ENCODE data around the gene M1AP.

DNA sequence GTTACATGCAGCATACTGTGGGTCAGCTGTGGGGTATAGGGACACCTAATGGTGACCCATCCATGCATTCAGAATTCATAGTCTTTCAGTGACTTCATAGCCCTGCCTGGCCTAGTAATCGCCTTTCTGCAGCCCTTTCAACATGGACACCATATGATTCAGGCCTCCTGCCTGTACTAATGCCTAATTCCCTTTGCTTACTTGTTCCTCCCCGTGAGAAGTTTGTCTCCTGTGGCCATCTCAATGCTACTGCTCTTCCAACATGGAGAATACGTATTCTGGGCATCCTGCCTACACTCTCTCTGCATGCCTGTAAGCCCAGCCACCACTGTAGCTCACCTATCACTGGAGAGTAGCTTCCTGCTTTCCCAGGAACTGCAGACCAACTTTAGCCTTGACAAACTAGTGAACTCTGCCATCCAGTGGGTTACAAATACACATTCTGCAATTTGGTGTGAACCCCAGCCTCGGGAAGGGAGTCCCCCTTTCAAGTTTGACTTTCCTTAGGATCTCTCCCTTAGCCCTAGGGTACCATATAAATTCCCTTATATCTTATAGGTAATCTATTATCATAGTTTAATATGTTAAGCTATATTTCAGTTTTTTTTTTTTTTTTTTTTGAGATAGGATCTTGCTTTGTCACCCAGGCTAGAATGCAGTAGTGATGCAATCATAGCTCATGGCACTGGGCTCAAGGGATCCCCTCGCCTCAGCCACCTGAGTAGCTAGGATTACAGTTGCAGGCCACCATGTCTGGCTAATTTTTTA is 22.3 kb downstream of the M1AP start:
- TF ChIP-seq MTA3 (IDR thresholded peaks at IDR 0.05; ENCODE audit: borderline replicate concordance) (no peak), FOXJ3 (CRISPR knock-in tag; IDR thresholded peaks at IDR 0.05) (no peak), MYBL2 (IDR thresholded peaks at IDR 0.05; ENCODE audit: low read depth) (no peak), MYBL2 (CRISPR knock-in tag; IDR thresholded peaks at IDR 0.05; ENCODE audit: borderline replicate concordance) (no peak), CHD2 (IDR thresholded peaks at IDR 0.05; ENCODE audit: low read depth, low read length) (no peak), ZBTB7A (IDR thresholded peaks at IDR 0.05; ENCODE audit: borderline replicate concordance, control insufficient read depth, low read depth, low read length) (no peak), HIVEP1 (CRISPR knock-in tag; IDR thresholded peaks at IDR 0.05) (peak; percentile 8; the same call in 1 of the 2 replicates), NFIC (IDR thresholded peaks at IDR 0.05) (no peak), ZNF174 (CRISPR knock-in tag; IDR thresholded peaks at IDR 0.05) (no peak)
- TF ChIP-seq, protein P1, sequence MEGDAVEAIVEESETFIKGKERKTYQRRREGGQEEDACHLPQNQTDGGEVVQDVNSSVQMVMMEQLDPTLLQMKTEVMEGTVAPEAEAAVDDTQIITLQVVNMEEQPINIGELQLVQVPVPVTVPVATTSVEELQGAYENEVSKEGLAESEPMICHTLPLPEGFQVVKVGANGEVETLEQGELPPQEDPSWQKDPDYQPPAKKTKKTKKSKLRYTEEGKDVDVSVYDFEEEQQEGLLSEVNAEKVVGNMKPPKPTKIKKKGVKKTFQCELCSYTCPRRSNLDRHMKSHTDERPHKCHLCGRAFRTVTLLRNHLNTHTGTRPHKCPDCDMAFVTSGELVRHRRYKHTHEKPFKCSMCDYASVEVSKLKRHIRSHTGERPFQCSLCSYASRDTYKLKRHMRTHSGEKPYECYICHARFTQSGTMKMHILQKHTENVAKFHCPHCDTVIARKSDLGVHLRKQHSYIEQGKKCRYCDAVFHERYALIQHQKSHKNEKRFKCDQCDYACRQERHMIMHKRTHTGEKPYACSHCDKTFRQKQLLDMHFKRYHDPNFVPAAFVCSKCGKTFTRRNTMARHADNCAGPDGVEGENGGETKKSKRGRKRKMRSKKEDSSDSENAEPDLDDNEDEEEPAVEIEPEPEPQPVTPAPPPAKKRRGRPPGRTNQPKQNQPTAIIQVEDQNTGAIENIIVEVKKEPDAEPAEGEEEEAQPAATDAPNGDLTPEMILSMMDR (IDR thresholded peaks at IDR 0.05 in 2 of 3, conservative IDR thresholded peaks at IDR 0.05 in 1 of 3; ENCODE audit: insufficient read depth in 2 of 3, low read depth in 1 of 3, low read length in 3 of 3): peak in 1 of 3 experiments; percentile 37; a peak in 2 of 6 replicates
- TF ChIP-seq, protein P2, sequence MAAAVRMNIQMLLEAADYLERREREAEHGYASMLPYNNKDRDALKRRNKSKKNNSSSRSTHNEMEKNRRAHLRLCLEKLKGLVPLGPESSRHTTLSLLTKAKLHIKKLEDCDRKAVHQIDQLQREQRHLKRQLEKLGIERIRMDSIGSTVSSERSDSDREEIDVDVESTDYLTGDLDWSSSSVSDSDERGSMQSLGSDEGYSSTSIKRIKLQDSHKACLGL (CRISPR knock-in tag; IDR thresholded peaks at IDR 0.05; ENCODE audit: borderline replicate concordance, poor library complexity, severe bottlenecking): no peak
